Stimulated activated CD8-positive, alpha-beta memory T cell treated with anti-CD3 and anti-CD28 coated beads, Interleukin-2, amount 100 ng/mL, for 1 hour (primary cell): ENCODE measurements around the gene KRTAP10-1.
"Not testable (repeated sequence)": the region's sequence is repeated elsewhere in the genome, so short reads cannot be mapped to it uniquely, and the experiment has no call there.

Experiments
- DNase-seq, 2 donors: peaks; one replicate each; pipeline ENCODE4 v3.0.0-alpha.2; 2020; ENCODE audit warnings: low read depth in 2 of 2

KRTAP10-1 gene

GRCh38 chr21:44539991-44540666 is at the start of gene KRTAP10-1:
KRTAP10-1 (minus strand) TSS chr21:44540195; CDS start chr21:44540150, 45 bp downstream.
- no peak for DNase-seq

- no peak for DNase-seq
Measured at GRCh38 chr21:44589094-44589493, 49.1 kb upstream of the KRTAP10-1 start.

GRCh38 chr21:44585892-44586291 is 45.9 kb upstream of the KRTAP10-1 start:
- DNase-seq = no peak

- no peak for DNase-seq
Measured at GRCh38 chr21:44583800-44584147, 43.8 kb upstream of the KRTAP10-1 start.

GRCh38 chr21:44583089-44583799 is 43.2 kb upstream of the KRTAP10-1 start:
- no peak for DNase-seq

- no peak for DNase-seq
Measured at GRCh38 chr21:44582055-44582454, 42.1 kb upstream of the KRTAP10-1 start.

- no peak for DNase-seq
Measured at GRCh38 chr21:44581158-44581557, 41.2 kb upstream of the KRTAP10-1 start.

GRCh38 chr21:44580231-44580821 is 40.3 kb upstream of the KRTAP10-1 start, which contains the start of gene KRTAP10-5:
KRTAP10-5 (minus strand) TSS chr21:44580604; CDS start chr21:44580578, 26 bp downstream.
- not testable (repeated sequence) for DNase-seq

- DNase-seq = no peak
Measured at GRCh38 chr21:44579833-44580144, 39.8 kb upstream of the KRTAP10-1 start.

GRCh38 chr21:44579056-44579832 is 39.2 kb upstream of the KRTAP10-1 start:
- no peak for DNase-seq

GRCh38 chr21:44578371-44579055 is 38.5 kb upstream of the KRTAP10-1 start:
- DNase-seq = no peak

- no peak for DNase-seq
Measured at GRCh38 chr21:44576025-44576420, 36.0 kb upstream of the KRTAP10-1 start.

- no peak for DNase-seq
Measured at GRCh38 chr21:44575307-44576024, 35.5 kb upstream of the KRTAP10-1 start.

- DNase-seq = no peak
Measured at GRCh38 chr21:44574457-44575306, 34.7 kb upstream of the KRTAP10-1 start.

GRCh38 chr21:44573630-44574456 is 33.8 kb upstream of the KRTAP10-1 start, which contains the start of gene KRTAP10-4:
KRTAP10-4 (plus strand) TSS chr21:44573729; CDS start chr21:44573759, 30 bp downstream.
- not testable (repeated sequence) for DNase-seq

- DNase-seq = no peak
Measured at GRCh38 chr21:44572959-44573583, 33.1 kb upstream of the KRTAP10-1 start.

GRCh38 chr21:44571844-44572782 is 32.1 kb upstream of the KRTAP10-1 start:
- no peak for DNase-seq
